ENCODE results near the gene KCNH5. TPM values are rescaled to one million over a fixed set of nuclear protein-coding genes. Genes with fewer than 3 reads are reported as not detected.
"Not testable (repeated sequence)": the region's sequence is repeated elsewhere in the genome, so short reads cannot be mapped to it uniquely, and the experiment has no call there.

Gene KCNH5
- total RNA-seq, 2 experiments from 2014 or later = not detected

- Mint-ChIP-seq H3K4me3 (no peak overlapping the region), H3K4me1 (no peaks in the 10 kb centered on the region), H3K27ac (no peak overlapping the region), H3K27me3 (no peaks in the 10 kb centered on the region), H3K36me3 (ENCODE audit: low read depth) (no peaks in the 10 kb centered on the region), H3K9me3 (no peaks in the 10 kb centered on the region)
- DNase-seq = no peak
- POLR2A ChIA-PET = no interaction called here
- CTCF ChIA-PET = no interaction called here
Observed at GRCh38 chr14:62896932-62897456, 148.3 kb downstream of the KCNH5 start.

- Mint-ChIP-seq H3K27me3 (no peaks in the 10 kb centered on the region), H3K27ac (no peak overlapping the region), H3K9me3 (no peaks in the 10 kb centered on the region), H3K36me3 (ENCODE audit: low read depth) (no peaks in the 10 kb centered on the region), H3K4me3 (no peak overlapping the region), H3K4me1 (no peaks in the 10 kb centered on the region)
- ChIA-PET POLR2A (no interaction called here), CTCF (no interaction called here)
- no peak for DNase-seq
Observed at GRCh38 chr14:62894736-62895135, 150.5 kb downstream of the KCNH5 start.

- Mint-ChIP-seq H3K4me3 (no peak overlapping the region), H3K4me1 (no peaks in the 10 kb centered on the region), H3K9me3 (no peaks in the 10 kb centered on the region), H3K36me3 (ENCODE audit: low read depth) (no peaks in the 10 kb centered on the region), H3K27ac (no peak overlapping the region), H3K27me3 (no peaks in the 10 kb centered on the region)
- ChIA-PET CTCF (no interaction called here), POLR2A (no interaction called here)
- DNase-seq = no peak
Observed at GRCh38 chr14:62889364-62889763, 155.9 kb downstream of the KCNH5 start.

DNA sequence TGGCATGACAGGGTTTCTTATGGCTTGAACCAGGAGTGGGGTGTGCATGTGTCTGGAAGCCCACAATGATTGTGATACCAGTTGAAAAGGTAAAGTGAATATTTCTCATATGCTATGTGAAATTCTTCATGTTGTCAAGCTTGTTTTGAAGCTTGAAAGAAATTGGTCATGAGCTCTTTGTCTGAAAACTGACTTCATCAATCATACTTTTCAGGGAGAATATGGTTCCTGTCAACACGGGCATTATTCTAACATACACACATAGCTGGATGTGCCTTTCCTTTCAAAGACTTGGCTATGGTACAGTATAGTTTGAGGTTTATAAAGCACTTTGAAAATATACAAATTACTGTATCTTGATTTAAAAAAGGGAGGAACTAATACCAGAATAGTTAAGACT is 158.8 kb downstream of the KCNH5 start:
- CTCF ChIA-PET = no interaction called here
- H3K9me3 Mint-ChIP-seq = no peaks in the 10 kb centered on the region
- no peaks in the 10 kb centered on the region for H3K36me3 Mint-ChIP-seq (ENCODE audit: low read depth)
- POLR2A ChIA-PET = no interaction called here
- DNase-seq = no peak
- no peaks in the 10 kb centered on the region for H3K4me1 Mint-ChIP-seq
- H3K27me3 Mint-ChIP-seq = no peaks in the 10 kb centered on the region
- H3K27ac Mint-ChIP-seq = no peak overlapping the region
- H3K4me3 Mint-ChIP-seq = no peak overlapping the region

DNA sequence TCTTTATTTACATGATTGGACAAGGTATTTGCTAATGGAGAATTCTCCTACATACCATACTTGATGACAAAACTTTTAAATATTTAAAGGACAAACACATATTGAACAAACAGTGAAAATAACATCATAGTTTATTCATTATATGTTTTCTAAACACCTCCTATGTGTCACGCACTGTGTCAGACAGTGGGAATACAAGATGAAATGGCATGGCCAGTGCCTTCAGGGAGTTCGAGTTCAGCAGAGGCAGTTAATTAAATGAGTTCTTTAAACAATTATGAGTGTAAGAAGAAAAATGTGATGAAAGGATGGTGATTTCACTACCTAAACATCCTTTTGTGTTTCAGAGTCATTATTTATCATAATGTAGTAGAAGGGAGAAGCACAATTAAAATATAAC is 159.8 kb downstream of the KCNH5 start:
- DNase-seq = no peak
- POLR2A ChIA-PET = no interaction called here
- Mint-ChIP-seq H3K9me3 (no peaks in the 10 kb centered on the region), H3K36me3 (ENCODE audit: low read depth) (no peaks in the 10 kb centered on the region), H3K27me3 (no peaks in the 10 kb centered on the region), H3K4me1 (no peaks in the 10 kb centered on the region), H3K27ac (no peak overlapping the region), H3K4me3 (no peak overlapping the region)
- CTCF ChIA-PET = no interaction called here

DNA sequence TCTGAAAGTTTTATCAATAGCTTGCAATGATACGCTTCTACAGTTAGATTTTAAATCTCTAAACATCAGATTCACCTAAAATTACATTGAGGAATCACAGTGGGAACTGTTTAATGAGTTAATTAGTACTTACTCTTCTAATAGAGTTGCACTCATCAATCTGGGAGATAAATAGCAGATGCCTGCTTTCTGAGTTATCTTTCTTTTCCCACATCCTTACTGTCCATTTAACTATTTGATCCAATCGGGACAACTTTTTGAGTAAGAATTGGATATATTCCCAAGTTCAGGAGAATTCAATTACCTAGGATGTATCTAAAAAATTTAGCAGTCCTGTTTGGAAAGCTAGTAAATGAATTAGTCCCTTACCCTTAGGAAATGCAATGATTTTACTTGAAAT is 162.3 kb downstream of the KCNH5 start:
- H3K27me3 Mint-ChIP-seq = no peaks in the 10 kb centered on the region
- no peak overlapping the region for H3K4me3 Mint-ChIP-seq
- ChIA-PET CTCF (no interaction called here), POLR2A (no interaction called here)
- H3K4me1 Mint-ChIP-seq = no peaks in the 10 kb centered on the region
- no peak for DNase-seq
- no peaks in the 10 kb centered on the region for H3K9me3 Mint-ChIP-seq
- H3K36me3 Mint-ChIP-seq (ENCODE audit: low read depth) = no peaks in the 10 kb centered on the region
- no peak overlapping the region for H3K27ac Mint-ChIP-seq

GRCh38 chr14:62866376-62866775 is 178.9 kb downstream of the KCNH5 start:
- CTCF ChIA-PET = no interaction called here
- no peaks in the 10 kb centered on the region for H3K4me1 Mint-ChIP-seq
- peaks cover 2% of the 10 kb centered on the region for H3K9me3 Mint-ChIP-seq
- no peak overlapping the region for H3K4me3 Mint-ChIP-seq
- no peaks in the 10 kb centered on the region for H3K36me3 Mint-ChIP-seq (ENCODE audit: low read depth)
- H3K27me3 Mint-ChIP-seq = no peaks in the 10 kb centered on the region
- H3K27ac Mint-ChIP-seq = no peak overlapping the region
- POLR2A ChIA-PET = no interaction called here
- DNase-seq = no peak

DNA sequence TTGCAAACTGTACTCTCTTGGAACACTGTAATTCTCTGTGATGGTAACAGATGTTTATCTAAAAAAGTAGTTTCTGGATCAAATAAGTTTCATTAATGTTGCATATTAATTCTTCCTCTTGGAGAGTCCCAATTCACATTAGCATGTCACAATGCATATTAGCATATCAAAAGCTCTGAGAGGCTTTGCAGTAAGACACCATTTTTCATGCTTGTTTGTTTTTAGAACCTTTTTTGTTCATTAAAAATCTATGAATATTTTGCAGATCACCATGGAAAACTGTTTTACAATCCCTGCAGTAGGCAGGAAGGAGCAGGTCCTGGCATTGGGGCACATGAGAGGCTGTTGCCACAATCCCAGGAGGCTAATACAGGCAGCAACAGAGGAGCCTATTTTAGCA is 180.7 kb downstream of the KCNH5 start:
- no peak for DNase-seq
- Mint-ChIP-seq H3K9me3 (peaks cover 2% of the 10 kb centered on the region), H3K27me3 (no peaks in the 10 kb centered on the region), H3K36me3 (ENCODE audit: low read depth) (no peaks in the 10 kb centered on the region), H3K4me1 (no peaks in the 10 kb centered on the region), H3K4me3 (no peak overlapping the region), H3K27ac (no peak overlapping the region)
- CTCF ChIA-PET = no interaction called here
- POLR2A ChIA-PET = no interaction called here

- POLR2A ChIA-PET; H3K27ac Mint-ChIP-seq; CTCF ChIA-PET; H3K4me3 Mint-ChIP-seq; DNase-seq; H3K36me3 Mint-ChIP-seq (ENCODE audit: low read depth); H3K27me3 Mint-ChIP-seq; H3K9me3 Mint-ChIP-seq; H3K4me1 Mint-ChIP-seq: not testable (repeated sequence)
Observed at GRCh38 chr14:62858011-62858410, 187.2 kb downstream of the KCNH5 start.

- no peak overlapping the region for H3K27ac Mint-ChIP-seq
- ChIA-PET POLR2A (no interaction called here), CTCF (no interaction called here)
- no peak overlapping the region for H3K4me3 Mint-ChIP-seq
- H3K36me3 Mint-ChIP-seq (ENCODE audit: low read depth) = no peaks in the 10 kb centered on the region
- no peak for DNase-seq
- H3K4me1 Mint-ChIP-seq = no peaks in the 10 kb centered on the region
- no peaks in the 10 kb centered on the region for H3K27me3 Mint-ChIP-seq
- H3K9me3 Mint-ChIP-seq = peaks cover 2% of the 10 kb centered on the region
Observed at GRCh38 chr14:62854951-62855350, 190.3 kb downstream of the KCNH5 start.

GRCh38 chr14:62847168-62847567 is 198.1 kb downstream of the KCNH5 start:
- Mint-ChIP-seq H3K4me3 (no peak overlapping the region), H3K27ac (no peak overlapping the region), H3K36me3 (ENCODE audit: low read depth) (no peaks in the 10 kb centered on the region), H3K9me3 (no peaks in the 10 kb centered on the region), H3K27me3 (no peaks in the 10 kb centered on the region), H3K4me1 (no peaks in the 10 kb centered on the region)
- ChIA-PET CTCF (no interaction called here), POLR2A (no interaction called here)
- DNase-seq = no peak

GRCh38 chr14:62844546-62844945 is 200.7 kb downstream of the KCNH5 start:
- POLR2A ChIA-PET = no interaction called here
- Mint-ChIP-seq H3K9me3 (no peaks in the 10 kb centered on the region), H3K4me1 (no peaks in the 10 kb centered on the region), H3K36me3 (ENCODE audit: low read depth) (no peaks in the 10 kb centered on the region), H3K27me3 (no peaks in the 10 kb centered on the region), H3K27ac (no peak overlapping the region), H3K4me3 (no peak overlapping the region)
- DNase-seq = no peak
- CTCF ChIA-PET = no interaction called here

GRCh38 chr14:62824086-62824485 is 221.2 kb downstream of the KCNH5 start:
- no peak for DNase-seq
- ChIA-PET CTCF (no interaction called here), POLR2A (no interaction called here)
- Mint-ChIP-seq H3K27me3 (no peaks in the 10 kb centered on the region), H3K9me3 (peaks cover 2% of the 10 kb centered on the region), H3K27ac (no peak overlapping the region), H3K4me3 (no peak overlapping the region), H3K36me3 (ENCODE audit: low read depth) (no peaks in the 10 kb centered on the region), H3K4me1 (no peaks in the 10 kb centered on the region)

GRCh38 chr14:62819931-62820330 is 225.3 kb downstream of the KCNH5 start:
- POLR2A ChIA-PET = no interaction called here
- H3K27me3 Mint-ChIP-seq = no peaks in the 10 kb centered on the region
- CTCF ChIA-PET = interaction anchor here (0.8 kb wide), 1 partner anchor 11 kb away, joined by 5 read pairs; no protein-coding TSS in a partner anchor
- peaks cover 2% of the 10 kb centered on the region for H3K9me3 Mint-ChIP-seq
- H3K36me3 Mint-ChIP-seq (ENCODE audit: low read depth) = no peaks in the 10 kb centered on the region
- no peaks in the 10 kb centered on the region for H3K4me1 Mint-ChIP-seq
- no peak overlapping the region for H3K27ac Mint-ChIP-seq
- DNase-seq = no peak
- H3K4me3 Mint-ChIP-seq = no peak overlapping the region

DNA sequence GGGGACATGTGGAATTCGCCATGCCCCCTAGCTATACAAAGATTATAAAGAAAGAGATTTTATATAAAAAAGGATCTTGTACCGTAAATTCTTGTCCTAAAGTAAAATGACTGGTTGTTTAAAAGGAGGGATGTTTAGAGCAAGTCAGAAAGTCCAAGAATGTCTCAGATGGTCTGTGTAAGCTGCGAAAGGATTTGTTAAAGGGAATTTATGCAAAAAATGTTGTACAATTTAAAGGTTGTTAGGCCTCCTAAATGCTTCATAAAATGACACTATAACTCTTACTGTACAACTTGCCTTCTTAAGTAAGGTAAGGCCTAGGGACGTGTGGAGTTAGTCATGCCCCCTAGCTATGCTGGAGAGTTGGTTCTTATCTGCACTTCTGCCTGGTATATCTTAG is 237.6 kb downstream of the KCNH5 start:
- H3K4me1 Mint-ChIP-seq = no peaks in the 10 kb centered on the region
- H3K36me3 Mint-ChIP-seq (ENCODE audit: low read depth) = no peaks in the 10 kb centered on the region
- ChIA-PET CTCF (no interaction called here), POLR2A (no interaction called here)
- DNase-seq = no peak
- H3K9me3 Mint-ChIP-seq = peaks cover 1% of the 10 kb centered on the region
- no peak overlapping the region for H3K4me3 Mint-ChIP-seq
- H3K27ac Mint-ChIP-seq = no peak overlapping the region
- H3K27me3 Mint-ChIP-seq = no peaks in the 10 kb centered on the region

Data from activated CD4-positive, alpha-beta T cell treated with anti-CD3 and anti-CD28 coated beads, Interleukin-2, amount 10 ng/mL, durations not matched to agents 7 days and 5 days (primary cell).